HG03095 (cell line): ENCODE measurements around the gene RNF2.

Experiments used
- ATAC-seq: cut with Tn5 transposase; IDR thresholded peaks from one replicate; pipeline ENCODE4 v1.9.1; 2021; ENCODE audit warnings: moderate library complexity; ENCODE audit not compliant: unreplicated experiment

The RNF2 gene

GRCh38 chr1:185091480-185091879 lies 46.1 kb downstream of the RNF2 start:
- ATAC-seq = no peak

GRCh38 chr1:185094761-185095160 lies 49.4 kb downstream of the RNF2 start:
- no peak for ATAC-seq

GRCh38 chr1:185096531-185096930 lies 51.2 kb downstream of the RNF2 start:
- ATAC-seq = no peak

GRCh38 chr1:185104083-185104482 lies 58.7 kb downstream of the RNF2 start:
- ATAC-seq = no peak

GRCh38 chr1:185105121-185105520 lies 59.8 kb downstream of the RNF2 start:
- ATAC-seq = no peak

GRCh38 chr1:185108321-185108720 lies 63.0 kb downstream of the RNF2 start:
- no peak for ATAC-seq

- no peak for ATAC-seq
Measured at GRCh38 chr1:185110145-185110544, 64.8 kb downstream of the RNF2 start.

- no peak for ATAC-seq
Measured at GRCh38 chr1:185111873-185112272, 66.5 kb downstream of the RNF2 start.

- ATAC-seq = no peak
Measured at GRCh38 chr1:185112356-185112755, 67.0 kb downstream of the RNF2 start.

GRCh38 chr1:185129708-185130107 lies 84.3 kb downstream of the RNF2 start:
- no peak for ATAC-seq

GRCh38 chr1:185132534-185132933 lies 87.2 kb downstream of the RNF2 start:
- ATAC-seq = no peak

GRCh38 chr1:185137896-185138545 lies 92.7 kb downstream of the RNF2 start:
- ATAC-seq = no peak

- no peak for ATAC-seq
Measured at GRCh38 chr1:185139246-185139645, 93.9 kb downstream of the RNF2 start.

GRCh38 chr1:185144233-185144632 lies 98.9 kb downstream of the RNF2 start:
- ATAC-seq = no peak

- ATAC-seq = no peak
Measured at GRCh38 chr1:185151215-185151614, 105.9 kb downstream of the RNF2 start.
